Middle frontal gyrus (tissue), 1 donor: ENCODE results near the gene GDPD1.

Experiments
- DNase-seq: peaks from one replicate; pipeline ENCODE4 v3.0.0-alpha.2; 2015; ENCODE audit warnings: low spot score; ENCODE audit errors: extremely low spot score

GDPD1 gene

GRCh38 chr17:59315866-59316265, 95.6 kb downstream of the GDPD1 start:
- no peak for DNase-seq
